Left ventricle myocardium inferior (tissue), 1 donor: ENCODE results near the gene HSBP1L1. TPM values are rescaled to one million over a fixed set of nuclear protein-coding genes. Genes with fewer than 3 reads are reported as not detected.

Experiments
- DNase-seq: peaks from one replicate; pipeline ENCODE4 v3.0.0-alpha.2; 2020
- H3K27ac ChIP-seq: fragments of 200-600 bp; replicated peaks from 2 replicates; pipeline ENCODE4 v1.8.0; 2021
- H3K27me3 ChIP-seq: fragments of 200-600 bp; 2 replicates; pipeline ENCODE4 v1.8.0; 2021; ENCODE audit warnings: low read depth
- H3K36me3 ChIP-seq: fragments of 200-600 bp; 2 replicates; pipeline ENCODE4 v1.8.0; 2021
- H3K4me1 ChIP-seq: fragments of 200-600 bp; 2 replicates; pipeline ENCODE4 v1.8.0; 2021
- H3K4me3 ChIP-seq: fragments of 200-600 bp; 2 replicates; pipeline ENCODE4 v1.8.0; 2021; ENCODE audit warnings: mild to moderate bottlenecking, moderate library complexity
- H3K9me3 ChIP-seq: fragments of 200-600 bp; replicated peaks from 2 replicates; pipeline ENCODE4 v1.8.0; 2021
- CTCF ChIP-seq: fragments of 200-600 bp; IDR thresholded peaks from 2 replicates; pipeline ENCODE4 v1.8.0; 2021; ENCODE audit warnings: antibody characterized with exemption, mild to moderate bottlenecking, borderline replicate concordance
- intact Hi-C: fragments of 100-400 bp; cut with micrococcal nuclease; formaldehyde crosslinking; loops from one replicate; pipeline ENCODE4 v1.11.0; 2022
- total RNA-seq: library from RNA; stranded (reverse); fragmentation: NEBNext Ultra II Directional; extraction: Animal tissue kit (Norgen Biotek cat#: 25700); gene quantifications from one replicate; pipeline ENCODE4 v1.2.1, GENCODE V29; 2021
- donor health status: DM: no; HTN: yes; CAD: no; lungs with severe emphysema.

The HSBP1L1 gene
- total RNA-seq, 1 donor from 2014 or later: 12.2 TPM

DNA sequence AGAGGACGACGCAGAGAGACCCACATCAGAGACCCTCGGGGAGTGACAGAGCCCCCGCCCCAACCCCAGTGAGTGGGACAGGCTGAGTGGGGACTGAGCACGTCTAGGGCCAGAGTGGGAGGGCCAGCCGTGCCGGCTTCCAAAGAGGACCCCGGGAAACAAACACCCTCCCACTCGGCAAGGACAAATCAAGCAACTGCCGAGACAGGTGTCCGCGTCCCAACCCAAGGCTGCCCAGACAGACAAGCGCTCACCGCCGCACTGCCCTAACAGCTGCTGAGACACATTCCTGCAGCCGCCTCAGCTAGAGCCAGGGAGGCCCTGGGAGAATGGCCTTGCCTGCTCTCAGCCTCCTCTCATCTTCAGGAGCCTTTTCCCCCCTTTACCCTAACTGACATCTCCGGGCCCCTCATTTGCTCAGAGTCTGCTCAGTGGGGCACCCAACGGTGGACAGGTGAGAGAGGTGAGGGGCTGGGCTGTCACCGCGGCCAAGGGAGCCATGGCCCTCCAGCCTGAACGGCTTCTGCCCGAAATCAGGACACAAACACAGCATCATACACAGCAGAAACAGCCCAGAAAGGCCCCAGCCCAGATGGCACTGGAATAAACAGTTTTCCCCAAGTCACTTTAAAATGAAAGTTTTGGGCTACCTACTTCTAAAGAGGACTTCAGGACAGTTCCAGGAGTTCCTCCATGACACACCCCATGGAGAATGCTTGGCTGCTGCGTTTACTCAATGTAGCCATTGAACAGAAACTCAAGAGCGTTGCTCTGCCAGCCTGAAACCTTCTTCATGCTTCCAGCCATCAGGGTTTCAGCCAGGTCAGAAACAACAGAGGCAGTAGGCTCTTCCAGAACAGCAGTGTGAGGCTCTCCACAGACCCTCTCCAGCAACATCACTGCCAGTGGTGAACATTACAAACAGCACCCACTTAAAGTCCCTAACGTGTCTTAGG, 36.6 kb upstream of the HSBP1L1 start:
- intact Hi-C loops: no loop called here
- DNase-seq: no peak

DNA sequence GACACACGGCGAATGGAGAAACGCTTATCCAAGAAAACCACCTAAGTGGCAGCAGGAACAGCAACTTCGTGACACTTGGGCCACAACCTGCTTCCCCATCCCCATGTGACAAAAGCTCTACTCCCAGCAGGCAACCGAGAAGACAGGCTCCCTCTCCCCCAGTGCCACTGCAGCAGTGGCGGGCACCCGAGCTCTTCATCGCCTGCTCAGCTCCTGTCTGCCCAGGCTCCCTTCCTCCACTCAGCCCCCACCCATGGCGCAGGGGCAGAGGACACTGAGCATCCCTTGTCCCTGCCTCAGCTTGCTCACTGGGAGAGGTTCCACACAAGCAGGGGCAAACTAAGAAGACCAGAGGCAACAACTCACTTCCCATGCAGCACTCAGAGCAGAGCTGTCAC, 35.9 kb upstream of the HSBP1L1 start:
- intact Hi-C loops: no loop called here
- TF ChIP-seq CTCF: no peak
- H3K4me1 ChIP-seq: peaks cover 21% of the 10 kb centered on the region
- H3K4me3 ChIP-seq: no peak overlapping the region
- peaks cover 51% of the 10 kb centered on the region for H3K9me3 ChIP-seq
- H3K36me3 ChIP-seq: peaks cover 57% of the 10 kb centered on the region
- no peak overlapping the region for H3K27ac ChIP-seq
- no peak for DNase-seq
- H3K27me3 ChIP-seq: no peaks in the 10 kb centered on the region

More for the DNA sequence above, 36.6 kb upstream of the HSBP1L1 start:
- Histone ChIP-seq H3K27me3 (no peaks in the 10 kb centered on the region), H3K9me3 (peaks cover 45% of the 10 kb centered on the region), H3K27ac (no peak overlapping the region), H3K4me3 (no peak overlapping the region), H3K36me3 (peaks cover 50% of the 10 kb centered on the region), H3K4me1 (peaks cover 19% of the 10 kb centered on the region)
- no peak for TF ChIP-seq CTCF

GRCh38 chr18:79930020-79930642, 34.3 kb upstream of the HSBP1L1 start:
- H3K9me3 ChIP-seq: peaks cover 53% of the 10 kb centered on the region
- H3K36me3 ChIP-seq: peaks cover 65% of the 10 kb centered on the region

GRCh38 chr18:79931475-79931874, 33.0 kb upstream of the HSBP1L1 start:
- Histone ChIP-seq H3K36me3 (peaks cover 72% of the 10 kb centered on the region), H3K4me3 (no peak overlapping the region), H3K27me3 (no peaks in the 10 kb centered on the region), H3K27ac (no peak overlapping the region), H3K9me3 (peaks cover 53% of the 10 kb centered on the region), H3K4me1 (peaks cover 26% of the 10 kb centered on the region)
- no peak for TF ChIP-seq CTCF
- intact Hi-C loops: no loop called here
- DNase-seq: no peak

More at GRCh38 chr18:79930020-79930642, 34.3 kb upstream of the HSBP1L1 start:
- intact Hi-C loops: no loop called here
- Histone ChIP-seq H3K4me3 (no peak overlapping the region), H3K4me1 (peaks cover 24% of the 10 kb centered on the region), H3K27ac (no peak overlapping the region), H3K27me3 (no peaks in the 10 kb centered on the region)
- no peak for TF ChIP-seq CTCF
- DNase-seq: no peak

- no peak for DNase-seq
- Histone ChIP-seq H3K27ac (no peak overlapping the region), H3K4me3 (no peak overlapping the region), H3K27me3 (no peaks in the 10 kb centered on the region), H3K4me1 (peaks cover 26% of the 10 kb centered on the region), H3K9me3 (peaks cover 53% of the 10 kb centered on the region), H3K36me3 (peaks cover 79% of the 10 kb centered on the region)
- intact Hi-C loops: no loop called here
- no peak for TF ChIP-seq CTCF
These were observed 31.5 kb upstream of the HSBP1L1 start for GRCh38 chr18:79932907-79933306.
